HG02885 (cell line): ENCODE data around the gene TBC1D4.
"Not testable (repeated sequence)": the region's sequence is repeated elsewhere in the genome, so short reads cannot be mapped to it uniquely, and the experiment has no call there.

ENCODE experiments used
- ATAC-seq: cut with Tn5 transposase; IDR thresholded peaks from one replicate; pipeline ENCODE4 v1.9.1; 2021; ENCODE audit warnings: mild to moderate bottlenecking; ENCODE audit not compliant: unreplicated experiment, poor library complexity

TBC1D4 gene

GRCh38 chr13:75334634-75335447, 147.1 kb downstream of the TBC1D4 start:
- no peak for ATAC-seq

GRCh38 chr13:75333103-75333502, 148.9 kb downstream of the TBC1D4 start:
- no peak for ATAC-seq

- ATAC-seq, result no peak
These were observed 150.1 kb downstream of the TBC1D4 start for GRCh38 chr13:75331792-75332349.

- ATAC-seq, result no peak
These were observed 151.2 kb downstream of the TBC1D4 start for GRCh38 chr13:75330770-75331169.

- ATAC-seq, result no peak
These were observed 152.2 kb downstream of the TBC1D4 start for GRCh38 chr13:75329723-75330122.

- ATAC-seq, result no peak
These were observed 152.9 kb downstream of the TBC1D4 start for GRCh38 chr13:75329097-75329496.

- peak; percentile 24 for ATAC-seq
These were observed 154.8 kb downstream of the TBC1D4 start for GRCh38 chr13:75327135-75327510.

- peak; percentile 86 for ATAC-seq
These were observed 155.5 kb downstream of the TBC1D4 start for GRCh38 chr13:75326173-75327134.

- no peak for ATAC-seq
These were observed 156.3 kb downstream of the TBC1D4 start for GRCh38 chr13:75325711-75326110.

GRCh38 chr13:75324413-75324940, 157.5 kb downstream of the TBC1D4 start:
- ATAC-seq, result no peak

- ATAC-seq, result no peak
These were observed 160.9 kb downstream of the TBC1D4 start for GRCh38 chr13:75321084-75321483.

GRCh38 chr13:75319254-75319653, 162.7 kb downstream of the TBC1D4 start:
- no peak for ATAC-seq

GRCh38 chr13:75318138-75318833, 163.7 kb downstream of the TBC1D4 start:
- ATAC-seq, result no peak

GRCh38 chr13:75316427-75316826, 165.5 kb downstream of the TBC1D4 start:
- ATAC-seq, result no peak

GRCh38 chr13:75312884-75313520, 169.0 kb downstream of the TBC1D4 start:
- no peak for ATAC-seq

- peak; percentile 54 for ATAC-seq
These were observed 171.9 kb downstream of the TBC1D4 start for GRCh38 chr13:75309981-75310580.

GRCh38 chr13:75308222-75308621, 173.7 kb downstream of the TBC1D4 start:
- peak; percentile 42 for ATAC-seq

- no peak for ATAC-seq
These were observed 174.5 kb downstream of the TBC1D4 start for GRCh38 chr13:75307370-75307949.

- not testable (repeated sequence) for ATAC-seq
These were observed 175.0 kb downstream of the TBC1D4 start for GRCh38 chr13:75306967-75307366.
